ENCODE results near the gene OSTF1.

GRCh38 chr9:75041041-75041440 lies 47.3 kb upstream of the OSTF1 start:
- TF ChIP-seq CTCF (conservative IDR thresholded peaks at IDR 0.05; ENCODE audit: low read depth, low read length) (no peak), EZH2 (IDR thresholded peaks at IDR 0.05; ENCODE audit: low read length, unreplicated experiment) (no peak)

Data from PC-3 (cell line).